Renal cortical epithelial cell (primary cell): Measurements from ENCODE around the gene SIAH2. TPM values are rescaled to one million over a fixed set of nuclear protein-coding genes. Genes with fewer than 3 reads are reported as not detected.
A peak's percentile ranks its signal among the peaks of the same experiment; 100 is the strongest.

ENCODE experiments used
- DNase-seq: peaks from one replicate; pipeline ENCODE4 v3.0.0-alpha.2; 2011; ENCODE audit warnings: low read depth
- total RNA-seq: library from RNA; depleted of rRNA; stranded (reverse); fragments of >200 nt; gene quantifications from 2 replicates; pipeline ENCODE4 v1.2.3, GENCODE V29; 2014

SIAH2 gene
- total RNA-seq, 1 donor from 2014 or later = 33.7 TPM

DNA sequence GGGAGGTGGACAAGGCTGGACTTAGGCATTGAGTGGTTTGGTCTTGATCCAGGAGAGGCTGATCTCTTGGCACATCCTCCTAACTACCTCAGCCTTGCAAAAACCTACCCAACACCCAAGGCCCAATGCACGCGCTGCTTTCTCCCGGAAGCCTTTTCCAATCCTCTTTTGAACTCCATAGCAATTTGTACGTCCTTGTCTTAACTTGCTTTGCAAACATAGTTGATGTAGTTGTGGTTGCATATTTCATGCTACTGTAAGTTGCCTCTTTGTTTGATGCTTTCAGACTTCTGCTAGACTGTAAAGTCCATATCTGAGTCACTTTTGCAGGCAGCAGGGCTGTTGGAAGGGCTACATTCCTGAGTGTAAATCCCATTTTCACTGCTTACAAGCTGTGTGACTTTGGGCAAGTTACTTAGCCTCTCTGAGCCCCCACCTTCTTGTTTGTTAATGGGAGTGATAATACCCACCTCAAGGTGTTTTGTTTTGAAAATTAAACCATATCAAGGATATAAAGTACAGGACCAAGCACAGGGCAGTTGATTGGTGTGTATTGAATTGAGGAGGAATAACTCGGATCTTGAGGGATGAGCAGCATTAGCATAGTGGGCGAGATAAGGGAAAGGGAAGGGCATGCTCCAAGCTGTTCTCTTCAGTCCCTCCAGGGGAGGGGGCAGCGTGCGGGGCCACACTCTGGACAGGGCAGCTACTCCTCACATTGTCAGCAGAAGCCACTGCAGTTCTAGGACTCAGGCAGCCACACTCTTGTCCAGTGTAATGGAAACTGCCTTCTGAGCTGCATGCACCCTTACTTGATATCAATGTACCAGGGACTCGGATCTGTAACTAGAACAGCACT, 28.8 kb downstream of the SIAH2 start:
- DNase-seq = no peak

DNA sequence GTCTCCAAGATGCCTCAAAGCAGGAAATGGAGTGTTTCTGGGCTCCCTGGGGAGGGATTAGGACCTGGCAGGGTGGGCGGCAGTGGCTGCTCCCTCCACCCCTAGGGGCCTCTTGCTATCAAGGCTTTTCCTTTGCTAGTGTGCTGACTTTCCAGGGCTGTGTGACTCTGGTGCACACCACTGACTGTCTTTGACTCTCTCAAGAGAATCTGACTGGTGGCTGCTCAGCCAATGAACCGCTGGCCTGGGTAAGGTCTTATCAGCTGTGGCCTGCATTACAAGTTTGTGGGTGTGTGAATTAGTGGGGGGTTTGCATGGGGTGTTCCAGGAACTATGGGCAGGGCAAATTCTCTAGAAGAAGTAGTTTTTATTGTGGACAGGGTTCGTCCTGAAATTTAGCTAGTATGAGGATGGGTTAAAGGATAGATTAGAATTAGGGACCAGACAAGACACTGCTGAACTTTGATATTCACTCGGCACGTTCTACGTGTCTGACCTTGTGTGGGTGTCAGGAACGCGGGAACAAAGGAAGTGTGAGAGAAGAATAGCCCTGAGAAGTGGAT, 29.5 kb downstream of the SIAH2 start:
- no peak for DNase-seq

DNA sequence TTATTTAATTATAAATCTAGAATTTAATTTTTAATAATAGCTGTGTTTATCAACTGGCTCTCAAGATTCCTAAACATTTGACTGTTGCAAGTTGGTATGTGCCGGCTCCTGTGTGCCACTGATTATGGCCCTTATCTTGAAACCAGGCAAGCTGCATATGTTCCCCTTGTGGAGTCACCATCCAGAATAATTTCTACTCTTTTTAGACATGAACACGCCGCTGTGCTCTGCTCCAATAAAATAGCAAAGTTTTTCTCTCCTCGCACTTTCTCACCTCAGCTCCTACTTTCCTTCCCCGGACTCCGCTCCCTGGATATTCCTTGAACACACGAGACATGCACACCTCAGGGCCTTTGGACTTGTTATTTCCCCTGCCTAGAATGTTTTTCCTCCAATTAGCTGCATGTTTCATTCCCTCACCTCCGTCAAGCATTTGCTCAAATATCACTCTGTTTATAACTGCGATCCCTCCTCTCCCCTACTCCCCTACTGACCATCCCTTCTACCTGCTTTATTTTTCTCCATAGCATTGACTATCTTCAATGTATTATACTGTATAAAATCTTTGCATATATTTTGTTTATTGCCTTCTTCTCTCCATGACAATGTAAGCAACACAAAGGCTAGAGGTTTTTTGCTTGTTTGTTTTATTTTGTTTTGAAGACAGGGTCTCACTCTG, 33.1 kb downstream of the SIAH2 start:
- no peak for DNase-seq

DNA sequence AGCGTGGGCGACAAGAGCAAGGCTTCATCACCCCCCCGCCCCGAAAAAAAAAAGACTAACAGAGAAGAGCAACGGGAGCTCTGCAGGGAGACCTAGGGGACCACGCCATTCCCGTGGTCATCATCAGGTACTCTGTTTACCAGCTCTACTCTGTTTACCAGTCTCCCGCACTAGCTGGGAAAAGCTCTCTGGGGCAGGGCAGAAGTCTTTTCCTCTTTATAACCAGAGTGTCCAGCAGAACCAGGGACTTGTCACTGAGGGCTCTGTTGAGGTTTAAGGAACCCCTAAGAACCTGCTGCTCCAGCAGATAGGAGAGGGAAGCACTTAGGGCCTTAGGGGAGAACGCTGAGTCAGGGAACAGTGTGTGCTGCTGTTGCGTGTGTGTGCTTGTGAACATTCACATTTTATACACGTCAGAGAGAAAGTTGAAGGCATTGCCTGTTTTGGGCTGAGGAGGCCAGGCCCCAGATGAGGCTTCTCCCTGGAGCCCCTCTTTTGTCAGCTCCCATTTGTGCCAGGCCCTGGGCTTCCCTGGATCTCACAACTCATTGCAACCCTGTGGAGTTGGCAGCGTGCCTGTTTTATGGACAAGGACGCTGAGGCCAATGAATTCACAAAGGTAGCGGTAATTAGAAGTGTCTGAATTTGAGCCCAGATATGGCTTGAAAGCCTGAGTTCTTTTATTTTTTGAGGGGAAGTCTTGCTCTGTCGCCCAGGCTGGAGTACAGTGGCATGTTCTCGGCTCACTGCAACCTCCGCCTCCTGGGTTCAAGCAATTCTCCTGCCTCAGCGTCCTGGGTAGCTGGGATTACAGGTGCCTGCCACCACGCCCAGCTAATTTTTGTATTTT, 35.1 kb downstream of the SIAH2 start:
- DNase-seq = no peak

DNA sequence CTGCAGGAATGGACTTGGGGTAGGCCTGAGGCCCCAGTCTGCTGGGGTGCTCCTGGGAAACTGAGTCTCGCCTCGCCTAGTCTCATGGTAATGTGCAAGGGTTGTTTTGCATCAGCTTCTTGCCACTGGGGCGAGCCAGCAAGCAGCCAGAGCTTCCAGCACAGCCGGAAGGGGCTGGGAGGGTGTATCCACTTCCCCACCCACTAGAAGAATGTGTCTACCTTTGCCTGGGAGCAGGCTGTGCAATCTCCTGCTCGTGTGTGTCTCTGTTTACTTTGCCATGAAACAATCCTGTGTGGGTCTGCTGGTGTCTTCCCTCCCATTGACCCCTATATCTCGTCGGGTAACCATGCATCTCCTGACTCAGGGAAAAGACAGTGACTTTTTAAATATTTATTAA, 37.4 kb downstream of the SIAH2 start:
- no peak for DNase-seq

DNA sequence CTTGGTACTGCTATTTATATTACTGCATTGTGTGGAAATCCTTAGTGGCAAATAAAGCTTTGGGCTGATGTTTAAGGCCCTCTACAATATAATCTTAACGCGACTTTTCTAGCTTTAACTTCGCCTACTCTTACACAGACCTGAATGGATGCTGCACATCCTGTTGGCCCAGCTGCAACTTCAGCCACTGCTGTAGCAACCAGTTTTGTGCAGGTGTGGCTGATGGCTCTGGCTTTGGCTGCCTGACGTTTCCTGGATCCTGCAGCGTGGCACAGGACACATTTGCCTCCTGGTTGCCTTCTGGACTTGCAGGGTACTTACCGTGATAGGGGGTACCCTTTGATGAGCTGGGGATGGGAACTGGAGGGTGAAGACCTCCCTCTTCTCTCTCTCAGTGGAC, 39.0 kb downstream of the SIAH2 start:
- DNase-seq = no peak

DNA sequence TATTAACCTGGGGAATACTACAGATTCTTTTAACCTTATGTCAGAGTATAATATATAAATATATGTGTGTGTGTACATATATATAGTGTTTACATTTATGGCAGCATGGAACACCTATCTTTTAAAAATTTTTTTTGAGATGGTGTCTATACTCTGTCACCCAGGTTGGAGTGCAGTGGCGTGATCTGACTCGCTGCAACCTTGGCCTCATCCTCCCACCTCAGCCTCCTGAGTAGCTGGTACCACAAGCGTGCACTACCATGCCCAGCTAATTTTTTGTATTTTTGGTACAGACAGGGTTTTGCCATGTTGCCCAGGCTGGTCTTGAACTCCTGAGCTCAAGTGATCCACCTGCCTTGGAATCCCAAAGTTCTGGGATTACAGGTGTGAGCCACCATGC, 40.7 kb downstream of the SIAH2 start:
- no peak for DNase-seq

DNA sequence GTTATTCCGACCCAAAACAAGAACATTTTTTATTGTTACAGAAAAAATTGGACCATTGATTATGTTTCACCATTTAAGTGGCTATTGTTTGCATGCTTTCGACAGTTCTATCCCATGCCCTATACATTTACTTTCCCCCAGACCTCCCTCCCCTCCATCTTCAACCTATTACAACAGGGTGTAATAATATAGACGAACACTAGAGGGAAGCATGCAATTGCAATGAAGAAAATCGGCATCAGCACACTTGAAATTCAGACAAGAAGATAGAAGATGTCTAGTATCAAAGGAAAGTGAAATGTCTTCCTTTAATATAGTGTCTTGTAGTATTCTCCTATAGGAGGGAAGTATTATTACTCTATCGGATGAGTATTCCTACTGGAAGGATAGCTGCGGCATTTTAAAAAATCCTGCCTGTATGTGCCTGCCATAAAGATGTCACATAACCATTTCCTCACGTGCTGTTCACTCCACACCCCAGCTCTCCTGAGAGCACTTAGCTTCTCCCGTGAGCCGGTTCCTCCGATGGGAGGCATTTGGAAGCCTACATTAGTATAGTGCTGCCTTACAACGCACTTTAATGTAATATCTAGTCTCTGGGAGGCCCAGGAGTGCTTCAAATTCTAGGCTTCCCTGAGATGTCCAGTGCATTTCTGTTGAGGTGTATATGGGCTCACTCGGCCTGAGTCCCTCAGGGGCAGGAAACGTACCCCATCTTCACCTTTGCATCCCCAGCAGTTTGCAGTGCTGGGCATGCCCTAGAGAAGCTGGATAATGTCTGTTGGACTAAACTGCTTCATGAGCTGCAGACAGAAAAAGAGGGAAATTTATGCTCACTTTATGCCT, 41.5 kb downstream of the SIAH2 start:
- DNase-seq = peak; percentile 65

DNA sequence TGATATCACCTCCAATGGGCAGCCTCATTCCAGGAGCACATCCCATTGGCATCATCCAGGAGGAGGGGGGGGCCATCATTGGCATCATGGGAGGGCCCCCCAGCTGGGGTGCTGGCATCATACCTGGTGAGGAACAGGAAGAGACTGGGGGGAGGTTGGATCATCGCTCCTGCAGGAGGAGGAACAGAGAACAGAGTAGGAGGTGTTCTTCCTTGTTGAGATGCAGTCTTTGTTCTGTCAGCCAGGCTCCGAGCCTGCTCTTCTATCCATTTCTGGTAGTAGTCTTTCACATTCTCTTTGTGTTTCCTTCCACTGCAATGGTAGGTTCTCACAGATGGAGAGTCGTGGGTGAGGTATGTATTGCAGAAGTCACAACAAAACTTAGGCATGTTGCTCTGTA, 42.5 kb downstream of the SIAH2 start:
- no peak for DNase-seq

DNA sequence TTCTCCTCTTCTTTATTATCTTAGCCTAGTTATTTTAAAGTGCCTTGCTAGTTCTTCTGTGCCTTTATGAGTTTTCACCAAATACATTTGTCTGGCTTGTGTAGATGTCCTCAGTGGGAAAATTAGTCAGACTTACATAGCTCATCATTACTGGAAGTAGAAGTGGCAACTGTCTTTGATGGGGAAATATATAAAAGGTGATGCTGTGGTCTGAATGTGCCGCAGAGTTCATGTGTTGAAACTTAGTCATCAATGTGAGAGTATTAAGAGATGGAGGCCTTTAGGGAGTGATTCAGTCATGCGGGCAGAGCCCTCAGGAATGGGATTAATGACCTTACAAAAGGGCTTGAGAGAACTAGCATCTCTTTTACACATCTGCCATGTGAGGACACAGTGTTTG, 52.9 kb downstream of the SIAH2 start:
- DNase-seq = no peak

DNA sequence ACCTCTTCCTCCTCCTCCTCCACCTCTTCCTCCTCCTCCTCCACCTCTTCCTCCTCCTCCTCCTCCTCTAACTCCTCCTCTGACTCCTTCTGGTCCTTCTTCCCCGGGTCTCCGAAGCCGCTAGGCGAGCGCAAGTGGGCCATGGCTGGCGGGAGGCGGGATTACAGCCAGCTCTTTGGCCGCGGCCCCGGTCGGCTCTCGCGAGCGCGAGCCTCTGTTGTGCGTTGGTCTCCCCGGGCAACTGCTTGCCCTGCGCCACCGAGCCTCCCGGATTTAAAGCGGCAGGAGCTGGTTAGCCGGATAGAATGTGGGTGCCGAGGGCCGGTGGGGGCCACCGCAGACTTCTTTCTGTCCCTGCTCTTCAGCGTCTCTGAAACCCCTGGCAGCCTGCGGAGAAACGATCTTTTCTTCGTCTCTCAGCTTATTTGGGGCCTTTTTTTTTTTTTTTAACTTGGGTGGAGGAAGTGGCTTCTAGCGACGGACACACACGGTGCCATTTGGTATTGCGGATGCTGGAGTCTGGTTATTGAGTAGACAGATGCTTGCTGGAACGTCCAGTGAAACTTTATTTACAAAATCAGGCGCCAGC, 59.1 kb downstream of the SIAH2 start, which contains the start of gene ERICH6:
Gene ERICH6, minus strand, starts transcription at position 165 of the 589 bp plus-strand sequence. Its CDS starts 22 bp downstream, at position 143.
- DNase-seq = peak; percentile 76

DNA sequence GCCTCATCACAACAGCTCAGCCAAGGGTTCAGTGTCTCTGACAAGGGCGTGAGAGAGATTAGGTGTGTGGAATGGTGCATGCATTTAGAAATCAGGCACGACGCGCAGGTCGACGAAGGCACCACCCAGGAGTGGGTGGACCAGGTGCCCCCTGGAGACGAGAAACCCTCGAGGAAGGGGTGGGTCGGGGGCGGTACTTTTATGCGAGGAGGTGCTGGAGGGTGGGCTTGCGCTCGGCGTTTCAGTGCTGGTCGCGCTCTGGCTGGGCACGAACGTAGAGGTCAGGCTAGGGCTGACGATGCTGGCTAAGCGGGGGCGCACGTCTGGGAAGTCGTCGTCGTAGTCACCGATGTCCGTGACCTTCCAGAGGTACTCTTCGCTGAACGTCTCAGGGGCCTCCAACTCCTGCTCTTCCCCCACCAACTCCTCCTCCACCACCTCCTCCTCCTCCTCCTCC, 59.6 kb downstream of the SIAH2 start:
- no peak for DNase-seq

DNA sequence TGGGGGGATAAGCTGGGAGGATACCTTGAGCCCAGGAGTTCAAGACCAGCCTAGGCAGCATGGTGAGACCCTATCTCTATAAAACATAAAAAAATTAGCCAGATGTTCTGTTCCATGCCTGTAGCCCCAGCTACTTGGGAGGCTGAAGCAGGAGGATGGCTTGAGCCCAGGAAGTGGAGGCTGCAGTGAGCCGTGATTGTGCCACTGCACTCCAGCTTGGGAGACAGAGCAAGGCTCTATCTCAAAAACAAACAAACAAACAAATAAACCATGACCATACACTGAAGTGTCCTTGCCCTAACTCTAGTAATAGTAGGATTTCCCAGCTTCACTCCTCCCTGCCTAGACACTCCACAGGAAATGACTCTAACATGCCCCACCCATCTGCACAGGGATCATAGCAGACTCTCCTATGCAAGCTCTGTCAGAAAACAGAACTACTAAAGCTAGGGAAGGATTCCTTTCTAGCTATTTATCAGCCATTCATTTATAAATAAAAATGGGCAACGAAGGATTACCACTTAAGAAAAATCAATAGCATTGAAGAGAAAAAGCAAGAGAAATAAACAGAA, 63.8 kb downstream of the SIAH2 start:
- no peak for DNase-seq

DNA sequence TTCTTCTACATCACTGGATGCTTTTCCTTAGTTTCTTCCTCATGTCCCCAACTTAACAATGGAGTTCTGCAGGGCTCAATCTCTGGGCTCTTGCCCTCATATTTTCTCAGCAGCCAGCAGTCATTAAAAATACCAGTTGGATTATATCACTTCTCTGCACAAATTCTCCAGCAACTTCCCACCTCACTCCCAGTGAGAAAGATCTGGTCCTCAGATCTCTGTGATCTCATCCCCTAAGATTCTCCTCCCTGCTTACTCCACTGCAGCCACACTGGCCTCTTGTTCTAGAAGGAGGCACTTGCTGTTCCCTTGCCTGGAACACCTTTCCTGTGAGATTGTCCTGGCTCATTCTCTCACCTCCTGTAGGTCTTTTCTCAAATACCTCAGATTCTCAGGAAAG, 65.3 kb downstream of the SIAH2 start:
- DNase-seq = no peak

DNA sequence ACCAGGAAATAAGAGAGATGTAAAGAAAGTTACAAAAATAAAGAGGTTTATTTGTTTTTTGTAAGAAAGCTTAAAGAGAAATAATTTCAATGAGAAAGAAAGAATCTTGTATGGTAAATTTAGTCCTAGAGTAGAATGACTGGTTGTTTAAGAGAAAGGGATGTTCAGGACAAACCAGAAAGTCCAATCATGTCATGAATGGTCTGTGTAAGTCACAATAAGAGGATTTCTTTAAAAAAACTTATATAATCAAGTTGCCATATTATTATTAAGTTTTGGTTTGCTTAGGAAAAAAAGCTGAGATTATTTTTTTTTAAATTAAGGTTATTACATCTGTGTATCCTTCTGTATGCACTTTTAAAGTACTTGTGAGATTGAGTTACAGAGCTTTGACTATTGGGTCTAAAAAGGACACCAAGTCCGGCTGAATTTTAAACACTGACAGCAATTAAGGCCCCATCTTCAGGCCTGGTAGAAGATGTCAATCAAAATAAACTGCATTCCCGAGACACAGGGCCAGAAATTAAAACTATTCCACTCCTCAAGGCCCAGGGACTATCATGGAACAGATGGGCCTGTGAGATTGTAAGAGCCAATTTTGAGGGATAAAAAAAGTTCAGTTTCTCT, 71.4 kb downstream of the SIAH2 start:
- no peak for DNase-seq
